ENCODE results near the gene MSRB3.
"Not testable (repeated sequence)": the region's sequence is repeated elsewhere in the genome, so short reads cannot be mapped to it uniquely, and the experiment has no call there.

MSRB3 gene

DNA sequence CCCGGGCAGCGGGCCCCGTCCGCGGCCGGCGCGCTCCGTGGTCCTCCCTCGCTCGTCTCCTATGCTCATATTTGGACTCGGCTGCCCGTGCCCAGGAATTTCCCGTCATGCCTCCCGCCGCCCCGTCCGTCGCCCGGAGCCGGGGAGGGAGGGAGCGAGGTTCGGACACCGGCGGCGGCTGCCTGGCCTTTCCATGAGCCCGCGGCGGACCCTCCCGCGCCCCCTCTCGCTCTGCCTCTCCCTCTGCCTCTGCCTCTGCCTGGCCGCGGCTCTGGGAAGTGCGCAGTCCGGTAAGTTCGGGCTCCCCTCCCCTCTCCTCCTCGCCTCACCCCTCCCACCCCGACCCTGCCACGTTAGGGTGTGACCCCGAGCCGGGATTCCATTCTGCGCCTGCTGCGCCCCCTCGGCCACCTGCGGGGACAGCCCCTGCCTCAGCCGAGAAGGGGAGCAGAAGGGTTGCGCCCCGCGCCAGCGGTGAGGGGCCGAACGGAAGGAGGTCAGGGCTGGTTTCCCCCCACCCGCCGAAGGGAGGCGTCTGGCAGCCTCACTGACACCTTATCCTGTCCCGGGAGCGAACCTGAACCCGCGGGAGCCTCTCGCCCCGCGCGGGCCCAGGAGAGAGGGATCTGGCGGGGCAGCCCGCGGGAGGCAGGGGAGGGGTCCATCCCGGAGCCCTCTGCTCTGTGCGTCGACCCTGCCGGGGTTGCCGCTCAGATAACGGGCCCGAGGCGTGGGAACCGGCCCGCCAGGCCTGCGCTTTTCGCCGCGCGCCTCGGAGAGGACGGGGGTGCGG is at the start of gene MSRB3:
MSRB3 (plus strand) TSS at position 108 of the 793 bp plus-strand sequence. CDS start 29,897 bp downstream, outside the sequence.
- DNase-seq (ENCODE audit: low read depth in 2 of 2) = peak; percentile 56 to 58

GRCh38 chr12:65229441-65229840 is 49.0 kb upstream of the MSRB3 start:
- peak; percentile 15 for DNase-seq (ENCODE audit: low read depth in 2 of 2)

GRCh38 chr12:65232476-65233077 is 45.9 kb upstream of the MSRB3 start:
- peak; percentile 1 to 4 for DNase-seq (ENCODE audit: low read depth in 2 of 2)

DNA sequence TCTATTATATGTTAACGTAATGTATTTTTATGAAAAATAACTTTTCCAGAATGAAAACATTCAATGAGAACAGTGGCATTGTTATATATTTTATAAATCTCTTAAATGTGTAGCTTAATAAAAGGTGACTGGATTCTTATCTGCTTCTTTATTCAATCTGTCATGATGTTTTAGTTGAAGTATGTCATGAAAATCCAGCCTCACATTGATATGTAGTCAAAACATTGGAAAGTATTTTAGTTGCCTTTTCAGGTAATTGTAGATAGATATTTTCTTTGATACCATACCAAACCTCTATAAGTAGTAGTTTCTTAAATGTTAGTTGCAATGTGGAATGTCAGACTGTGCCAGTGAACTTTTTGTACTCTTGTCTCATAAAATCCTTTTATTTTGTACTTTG is 41.3 kb upstream of the MSRB3 start:
- DNase-seq (ENCODE audit: low read depth in 2 of 2) = no peak

GRCh38 chr12:65238609-65239008 is 39.9 kb upstream of the MSRB3 start:
- no peak for DNase-seq (ENCODE audit: low read depth in 2 of 2)

- DNase-seq (ENCODE audit: low read depth in 2 of 2) = no peak
Observed at GRCh38 chr12:65248656-65249633, 29.5 kb upstream of the MSRB3 start.

- DNase-seq (ENCODE audit: low read depth in 2 of 2) = no peak
Observed at GRCh38 chr12:65252515-65252914, 26.0 kb upstream of the MSRB3 start.

GRCh38 chr12:65257986-65258385 is 20.5 kb upstream of the MSRB3 start:
- no peak for DNase-seq (ENCODE audit: low read depth in 2 of 2)

GRCh38 chr12:65259501-65259900 is 19.0 kb upstream of the MSRB3 start:
- no peak for DNase-seq (ENCODE audit: low read depth in 2 of 2)

- no peak for DNase-seq (ENCODE audit: low read depth in 2 of 2)
Observed at GRCh38 chr12:65263777-65264176, 14.7 kb upstream of the MSRB3 start.

GRCh38 chr12:65266408-65266807 is 12.1 kb upstream of the MSRB3 start:
- DNase-seq (ENCODE audit: low read depth in 2 of 2) = no peak

- no peak for DNase-seq (ENCODE audit: low read depth in 2 of 2)
Observed at GRCh38 chr12:65269603-65270002, 8.9 kb upstream of the MSRB3 start.

DNA sequence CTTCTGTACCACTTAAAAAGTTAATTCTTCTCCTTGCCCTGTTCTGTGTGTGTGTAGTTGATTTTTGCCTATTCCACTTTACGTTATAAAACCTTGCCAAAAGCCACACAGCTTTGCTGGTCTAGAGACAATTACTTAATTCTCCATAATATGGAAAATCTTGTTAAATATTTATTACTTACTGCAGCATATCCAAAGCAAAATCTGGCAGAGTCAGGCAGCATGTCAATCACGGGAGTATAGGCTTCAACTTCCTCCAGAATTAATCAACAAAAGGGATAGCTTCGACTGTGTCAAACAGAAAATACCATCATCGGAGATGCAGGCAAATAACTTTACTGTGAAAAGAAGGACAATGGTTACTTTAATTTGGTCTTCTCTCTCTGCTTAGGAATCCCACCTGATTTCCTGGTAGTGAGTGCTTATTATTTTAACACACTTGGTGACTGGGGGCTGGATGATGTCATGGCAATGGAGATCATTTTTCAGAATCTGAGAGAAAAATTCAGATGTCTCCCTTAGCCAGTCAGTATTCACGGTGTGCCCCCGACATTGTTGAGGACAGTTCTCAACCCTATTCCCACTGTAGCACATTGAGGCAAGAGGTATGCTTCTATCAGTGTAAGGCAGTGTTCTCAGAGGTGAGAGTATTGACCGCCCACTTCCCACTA is 3.7 kb upstream of the MSRB3 start:
- no peak for DNase-seq (ENCODE audit: low read depth in 2 of 2)

GRCh38 chr12:65275627-65276026 is 2.9 kb upstream of the MSRB3 start:
- no peak for DNase-seq (ENCODE audit: low read depth in 2 of 2)

DNA sequence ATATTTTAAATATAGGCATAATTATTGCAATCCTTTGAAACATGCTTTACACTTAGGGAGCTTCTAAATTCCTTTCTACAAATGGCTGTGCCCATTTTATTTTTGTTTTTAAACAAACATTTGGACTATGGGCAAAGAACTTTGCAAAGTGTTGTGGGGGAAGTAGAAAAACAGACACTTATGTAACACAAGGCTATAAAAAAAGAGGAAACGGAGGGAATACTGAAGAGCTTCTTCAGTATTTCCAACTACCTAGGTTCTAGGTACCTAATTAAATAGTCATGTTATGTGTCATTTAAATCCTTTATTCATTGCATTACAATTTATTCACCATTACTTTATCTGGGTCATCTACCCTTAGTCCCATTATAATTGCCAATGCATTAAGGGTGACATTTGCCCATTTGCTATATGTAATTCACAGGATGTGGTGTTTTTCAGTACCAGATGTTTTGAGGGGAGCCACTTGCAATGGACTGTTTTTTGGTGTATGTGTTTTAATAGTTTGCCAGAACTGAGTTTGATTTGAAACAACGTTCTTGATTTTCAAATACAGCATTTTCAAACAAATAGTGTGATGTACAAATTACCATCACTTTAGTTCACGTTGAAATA is 1.5 kb upstream of the MSRB3 start:
- DNase-seq (ENCODE audit: low read depth in 2 of 2) = no peak

DNA sequence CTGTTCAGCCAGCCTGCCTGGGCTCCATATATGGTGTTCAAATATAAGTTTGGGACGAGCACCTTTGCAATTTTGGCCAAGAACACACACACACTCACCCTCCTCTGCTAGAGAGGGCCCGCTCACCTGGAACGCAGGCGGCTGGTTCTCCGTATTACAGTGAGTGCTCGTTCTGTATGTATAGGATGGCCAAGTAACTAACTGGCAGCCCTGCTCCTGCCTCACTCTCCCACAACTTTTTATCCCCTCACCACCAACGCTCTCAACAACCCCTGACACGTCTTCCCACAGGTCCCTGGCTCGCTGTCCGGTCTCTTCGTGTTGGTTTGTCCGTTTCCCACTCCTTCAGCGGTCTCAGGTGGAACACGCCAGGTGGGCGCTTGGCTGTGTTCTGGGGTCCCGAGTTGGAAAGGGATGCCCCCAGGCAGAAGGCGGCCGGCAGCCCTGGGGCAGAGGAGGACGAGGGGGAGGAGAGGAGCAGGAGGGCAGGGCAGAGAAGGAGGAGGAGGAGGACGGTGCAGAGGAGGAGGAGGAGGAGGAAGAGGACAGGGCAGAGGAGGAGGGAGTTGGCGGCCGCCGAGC is 398 bp upstream of the MSRB3 start:
- DNase-seq (ENCODE audit: low read depth in 2 of 2) = no peak

- DNase-seq (ENCODE audit: low read depth in 2 of 2) = no peak
Observed at GRCh38 chr12:65279369-65280112, 1.1 kb downstream of the MSRB3 start.

GRCh38 chr12:65280306-65280705 is 1.8 kb downstream of the MSRB3 start:
- no peak for DNase-seq (ENCODE audit: low read depth in 2 of 2)

GRCh38 chr12:65282840-65283239 is 4.4 kb downstream of the MSRB3 start:
- no peak for DNase-seq (ENCODE audit: low read depth in 2 of 2)

DNA sequence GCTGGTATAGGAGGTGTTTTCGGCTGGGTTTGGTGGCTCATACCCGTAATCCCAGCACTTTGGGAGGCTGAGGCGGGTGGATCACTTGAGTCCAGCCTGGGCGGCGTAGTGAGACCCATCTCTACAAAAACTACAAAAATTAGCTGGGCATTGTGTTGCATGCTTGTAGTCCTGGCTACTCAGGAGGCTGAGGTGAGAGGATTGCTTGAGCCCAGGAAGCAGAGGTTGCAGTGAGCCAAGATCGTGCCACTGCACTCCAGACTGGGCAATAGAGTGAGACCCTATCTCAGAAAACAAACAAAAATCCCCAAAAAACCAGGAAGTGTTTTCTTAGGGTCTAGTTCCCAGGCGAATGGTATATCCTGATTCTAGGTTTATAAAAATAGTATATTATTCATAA is 7.0 kb downstream of the MSRB3 start:
- DNase-seq (ENCODE audit: low read depth in 2 of 2) = not testable (repeated sequence)

Data from fibroblast of skin of left biceps (primary cell).